ENCODE measurements around the gene UBE3A.

- TF ChIP-seq EZH2 (IDR thresholded peaks at IDR 0.05; ENCODE audit: borderline replicate concordance, low read length), result no peak
- TF ChIP-seq CTCF (IDR thresholded peaks at IDR 0.05; ENCODE audit: low read length), result no peak
Observed at GRCh38 chr15:25445412-25445811, 6.6 kb upstream of the UBE3A start.
